Skin of body (tissue), 2 donors: ENCODE measurements around the gene PBX1. TPM values are rescaled to one million over a fixed set of nuclear protein-coding genes. Genes with fewer than 3 reads are reported as not detected.

ENCODE experiments used
- DNase-seq: peaks from one replicate; lab custom pipeline; 2025; lab: John Stamatoyannopoulos, UW
- total RNA-seq: library from RNA; depleted of rRNA; stranded (reverse); fragments of >200 nt; gene quantifications from one replicate; pipeline ENCODE4 v1.2.3, GENCODE V29; 2014

Gene PBX1
- total RNA-seq, 1 donor from 2014 or later, result 57.2 TPM

DNA sequence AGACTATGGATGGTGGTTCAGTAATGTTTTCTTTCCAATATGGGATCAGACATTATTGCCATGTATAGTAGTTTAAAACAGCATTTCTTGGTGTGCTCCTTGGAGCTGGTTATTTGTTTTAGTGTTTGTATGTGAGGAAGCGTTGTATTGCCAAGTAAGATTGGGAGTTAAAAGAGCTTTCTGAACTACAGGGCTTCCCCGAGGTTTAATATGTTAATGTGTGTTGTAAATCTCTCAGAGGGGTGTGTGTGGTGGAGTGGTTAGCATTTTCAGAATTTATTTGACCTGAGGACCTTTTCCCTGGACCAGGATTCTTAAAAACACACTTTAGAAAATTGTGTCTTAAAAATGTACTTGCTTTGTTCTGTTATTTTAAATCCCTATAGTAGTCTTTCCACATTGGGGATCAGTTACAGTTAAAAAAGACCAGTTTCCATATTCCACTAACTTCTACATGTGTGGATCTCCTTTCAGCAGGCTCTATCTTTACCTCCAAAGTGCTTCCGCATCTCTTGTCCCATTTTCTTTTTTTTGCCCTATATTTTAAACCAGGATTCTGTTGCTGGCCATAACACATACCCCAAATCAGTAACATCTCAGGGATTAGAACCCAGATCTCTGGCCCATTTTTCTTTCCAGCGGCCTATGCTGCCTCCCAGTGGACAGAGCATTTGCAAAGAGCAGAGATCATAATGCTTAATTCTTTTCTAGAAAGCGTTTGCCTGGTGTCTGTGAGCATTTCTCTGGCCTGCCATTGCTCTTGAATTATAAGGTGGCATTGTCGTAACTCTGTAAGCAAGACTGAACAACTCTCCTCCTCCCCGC is 58.6 kb downstream of the PBX1 start:
- no peak for DNase-seq

DNA sequence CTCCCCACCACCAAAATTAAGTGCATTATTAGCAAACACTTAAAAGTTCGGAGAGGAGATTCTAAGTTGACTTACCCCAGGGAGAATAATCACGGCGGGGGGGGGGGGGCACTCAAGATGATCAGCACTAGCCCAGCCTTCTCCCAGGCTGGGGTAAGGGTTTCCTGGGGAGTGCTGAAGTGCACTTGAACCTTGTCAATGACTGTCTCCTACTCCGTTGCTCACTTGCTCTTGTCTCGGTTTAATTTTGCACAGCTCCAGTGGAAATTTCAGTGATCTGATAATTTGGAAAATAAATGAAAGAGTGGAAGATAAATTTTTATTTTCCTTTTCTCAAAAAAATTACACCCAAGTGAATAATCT is 59.2 kb downstream of the PBX1 start:
- no peak for DNase-seq

DNA sequence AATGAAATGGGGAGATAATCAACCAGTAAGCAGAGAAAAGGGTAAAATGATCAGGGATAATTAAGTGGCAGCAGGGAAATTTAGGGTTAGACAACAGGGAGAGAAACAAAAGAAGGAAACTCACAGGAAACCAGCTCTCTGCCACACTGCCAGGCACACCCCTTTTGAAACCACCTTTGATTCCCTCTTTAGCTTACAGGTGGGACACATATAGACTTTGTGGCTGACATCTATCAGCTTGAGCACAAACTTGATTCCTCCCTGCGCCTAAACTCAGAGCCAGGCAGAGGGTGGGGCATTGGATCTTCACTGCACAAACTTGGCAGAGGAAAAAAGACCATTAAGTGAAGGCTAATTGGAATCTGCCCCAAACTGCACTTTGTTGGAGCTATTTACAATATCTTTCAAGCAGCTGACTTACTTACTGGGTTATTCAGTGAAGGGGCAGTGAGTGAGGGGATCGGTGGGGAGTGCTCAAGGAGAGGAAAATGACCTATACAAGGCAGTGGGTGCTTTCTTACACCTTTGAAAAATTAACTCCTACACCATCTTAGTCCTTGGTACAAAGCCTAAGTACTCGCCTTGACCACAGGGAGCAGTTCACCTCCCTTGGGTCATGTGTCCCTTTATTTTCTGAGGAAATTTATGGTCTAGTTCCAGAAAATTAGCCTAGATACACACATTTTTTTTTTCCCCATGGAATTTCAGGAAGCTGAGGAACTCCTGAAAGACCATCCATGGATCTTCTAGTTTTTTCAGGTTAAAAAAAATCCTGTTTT is 60.2 kb downstream of the PBX1 start:
- no peak for DNase-seq

DNA sequence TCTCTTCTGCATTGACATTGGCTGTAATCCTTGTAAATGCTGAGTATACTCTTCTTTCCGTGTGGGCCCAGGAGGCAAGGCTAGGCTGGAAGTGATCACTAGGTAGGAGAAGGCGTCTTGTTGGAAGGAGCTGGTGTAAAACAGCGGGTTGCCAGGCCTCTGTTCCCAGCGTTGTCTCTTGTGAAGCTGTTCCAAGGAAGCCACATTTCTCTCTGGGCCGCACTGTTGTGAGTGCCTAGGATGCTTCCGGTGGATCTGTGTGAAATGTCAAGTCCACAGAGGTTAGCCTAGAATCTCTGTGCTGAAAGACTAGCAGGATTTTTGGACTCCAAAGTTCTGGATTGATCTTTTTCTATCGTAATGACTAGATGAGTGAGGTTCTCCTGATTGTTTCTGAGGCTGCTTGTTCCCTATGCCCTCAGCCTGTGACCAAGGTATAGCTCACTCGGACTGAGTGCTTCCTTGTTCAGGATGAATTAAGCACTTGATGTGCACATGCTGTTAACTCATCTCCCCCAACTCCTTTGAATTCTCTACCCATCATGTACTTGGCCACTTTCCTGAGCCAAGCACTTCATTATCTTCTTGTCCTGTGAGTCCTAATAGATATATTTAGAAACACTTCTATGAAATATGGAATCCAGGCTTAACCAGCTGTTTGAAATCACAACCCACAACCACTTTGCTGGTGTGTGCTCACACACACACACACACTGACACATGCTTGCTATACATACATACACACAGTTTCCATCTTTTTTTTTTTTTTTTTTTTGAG is 63.3 kb downstream of the PBX1 start:
- DNase-seq, result peak; percentile 22

DNA sequence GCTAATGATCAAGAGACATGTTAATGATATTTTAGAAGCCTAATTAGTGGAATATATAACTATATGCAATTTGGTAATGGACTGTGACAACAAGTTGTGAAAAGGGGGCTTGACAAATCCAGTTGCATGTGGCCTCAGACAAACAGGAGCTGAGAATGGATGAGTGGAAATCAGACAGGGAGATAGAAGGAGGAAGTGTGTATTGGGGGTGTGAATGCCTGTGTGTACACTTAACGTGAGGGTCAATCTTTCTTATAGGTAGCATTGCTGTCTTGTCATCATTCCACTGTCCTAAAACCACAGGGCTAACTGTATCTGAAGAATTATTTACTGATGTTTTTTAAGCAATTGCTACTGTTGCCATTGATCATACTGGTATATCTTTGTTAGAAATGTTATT is 64.8 kb downstream of the PBX1 start:
- DNase-seq, result no peak

DNA sequence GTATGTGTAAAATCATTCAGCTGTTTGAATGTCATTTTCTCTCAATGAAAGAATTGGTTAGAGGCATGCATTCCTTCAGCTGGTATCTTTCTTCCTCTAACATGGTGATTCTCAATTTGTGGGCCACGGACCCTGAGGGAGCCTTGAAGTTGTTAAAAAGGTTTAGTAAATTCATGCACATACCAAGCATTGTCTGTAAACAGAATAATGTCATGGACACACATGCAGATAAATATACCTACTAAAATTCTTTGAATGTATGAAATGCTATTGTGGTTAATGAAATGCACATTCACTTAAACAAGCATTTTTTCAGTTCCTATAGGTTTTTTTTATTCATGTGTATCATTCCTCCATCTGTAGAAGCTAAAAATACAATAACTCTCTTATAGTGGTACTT is 65.4 kb downstream of the PBX1 start:
- DNase-seq, result no peak

DNA sequence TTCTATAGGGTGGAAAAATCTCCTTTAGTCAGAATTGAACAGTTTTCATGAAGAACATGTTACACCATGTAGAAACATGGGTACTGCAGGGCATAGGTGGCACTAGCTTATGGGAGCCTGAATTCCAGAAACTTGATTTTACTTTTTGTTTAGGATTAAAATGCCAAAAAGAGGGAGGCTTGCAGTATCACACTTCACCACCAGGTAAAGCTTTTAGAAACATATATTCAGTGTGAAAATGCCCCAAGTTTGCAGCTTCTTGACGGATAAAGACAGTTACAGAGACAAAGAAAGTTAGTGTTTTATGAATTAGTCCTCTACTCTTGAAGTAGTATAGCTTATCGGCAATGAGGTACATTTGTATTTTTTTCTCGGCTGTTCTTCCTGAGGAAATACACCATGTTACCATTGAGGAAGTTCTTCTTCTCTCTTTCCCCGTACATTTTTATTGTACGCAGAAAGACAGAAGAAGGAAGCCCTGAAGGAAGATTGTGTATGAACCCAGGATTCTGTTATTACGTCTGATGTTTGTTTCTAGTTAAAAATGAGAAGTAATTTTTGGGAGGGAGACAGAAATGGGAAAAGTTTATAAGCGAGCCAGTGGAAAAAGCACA is 66.1 kb downstream of the PBX1 start:
- no peak for DNase-seq

DNA sequence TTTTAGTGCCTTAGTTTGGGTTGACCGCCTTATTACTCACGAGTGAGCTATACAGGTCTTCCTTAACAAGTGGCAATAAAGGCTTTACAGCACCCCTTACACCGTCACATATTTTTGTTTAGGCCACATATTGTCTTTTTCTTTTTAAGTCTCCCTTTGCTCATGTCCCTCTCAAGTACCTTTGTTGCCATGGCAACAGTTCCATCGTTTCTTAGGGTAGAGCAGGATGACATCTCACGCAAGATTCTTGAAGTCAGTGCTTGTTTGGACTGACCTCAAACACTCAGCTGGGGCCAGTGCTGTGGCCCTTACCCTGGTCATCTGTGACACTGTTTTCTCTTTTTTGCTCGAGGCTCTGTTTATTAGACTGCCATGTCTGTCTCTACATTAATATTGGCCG is 69.8 kb downstream of the PBX1 start:
- no peak for DNase-seq

DNA sequence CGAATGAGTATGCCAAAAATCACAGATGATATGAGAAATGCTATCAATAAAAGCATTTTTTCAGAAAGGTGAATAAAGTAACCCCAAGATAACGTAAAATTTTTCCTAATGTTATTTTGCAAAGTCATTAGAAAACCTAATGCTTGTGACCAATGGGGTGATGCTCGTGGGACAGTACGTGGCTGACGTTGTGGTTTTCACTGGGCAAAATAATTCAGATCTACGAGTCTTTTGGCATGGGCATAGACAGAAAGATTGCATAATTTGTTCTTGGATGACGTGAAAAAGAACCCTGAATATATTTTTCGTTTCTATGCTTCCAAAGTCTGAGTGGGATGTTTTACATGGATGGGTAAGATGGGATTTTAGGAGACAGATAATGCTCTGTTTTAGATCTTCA is 71.0 kb downstream of the PBX1 start:
- DNase-seq, result no peak

DNA sequence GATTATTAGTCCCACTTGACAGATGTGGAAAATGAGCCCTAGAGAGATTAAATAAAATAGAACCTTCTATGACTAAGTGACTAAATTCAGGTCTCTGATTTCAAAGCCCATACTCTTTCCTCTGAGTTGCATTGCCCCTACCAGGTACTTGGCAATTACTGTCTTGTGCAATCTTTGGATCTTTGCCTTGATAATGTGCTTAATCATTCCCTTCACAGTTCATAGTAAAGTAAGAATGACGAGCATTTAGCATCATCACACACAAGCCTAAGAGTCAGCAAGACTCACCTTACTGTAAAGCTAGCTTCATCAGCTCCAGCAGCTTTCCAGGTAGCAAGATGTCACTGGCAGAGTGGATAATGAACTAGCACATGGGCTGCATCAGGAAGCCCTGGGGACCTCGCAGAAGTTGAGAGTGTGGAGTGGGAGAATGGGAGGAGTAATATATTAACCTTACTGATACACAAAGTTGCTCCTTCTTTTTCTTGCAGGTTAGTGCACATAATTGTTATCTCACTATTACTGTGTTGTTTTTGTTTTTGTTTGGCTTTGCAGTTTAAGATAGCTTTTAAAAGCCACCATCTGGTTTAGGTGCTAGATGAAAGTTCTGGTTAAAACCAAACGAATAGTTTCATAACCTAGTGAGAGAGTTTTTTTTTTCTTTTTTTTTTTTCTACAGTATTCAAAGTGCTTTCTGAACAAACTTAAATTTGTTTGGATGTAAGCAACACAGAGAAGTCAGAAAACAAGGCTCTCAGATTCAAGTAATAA is 71.8 kb downstream of the PBX1 start:
- no peak for DNase-seq

DNA sequence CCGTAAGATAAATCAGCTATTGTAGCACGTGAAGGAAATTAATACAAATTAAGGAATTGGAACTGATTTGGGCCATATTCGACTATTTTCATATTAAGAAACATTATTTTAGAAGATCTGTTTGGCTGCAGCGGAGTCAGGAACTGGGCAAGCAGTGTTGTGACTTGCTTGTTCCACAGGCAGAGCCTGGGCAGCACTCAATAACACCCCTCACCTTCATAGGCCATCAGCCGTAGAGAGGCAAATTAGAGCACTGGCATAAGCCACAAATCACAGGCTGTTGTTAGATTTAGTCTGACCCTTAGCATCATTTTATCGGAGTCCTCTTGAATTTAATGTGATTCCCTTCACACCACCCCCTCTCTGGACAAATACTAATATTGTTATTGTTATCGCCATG is 72.8 kb downstream of the PBX1 start:
- no peak for DNase-seq

DNA sequence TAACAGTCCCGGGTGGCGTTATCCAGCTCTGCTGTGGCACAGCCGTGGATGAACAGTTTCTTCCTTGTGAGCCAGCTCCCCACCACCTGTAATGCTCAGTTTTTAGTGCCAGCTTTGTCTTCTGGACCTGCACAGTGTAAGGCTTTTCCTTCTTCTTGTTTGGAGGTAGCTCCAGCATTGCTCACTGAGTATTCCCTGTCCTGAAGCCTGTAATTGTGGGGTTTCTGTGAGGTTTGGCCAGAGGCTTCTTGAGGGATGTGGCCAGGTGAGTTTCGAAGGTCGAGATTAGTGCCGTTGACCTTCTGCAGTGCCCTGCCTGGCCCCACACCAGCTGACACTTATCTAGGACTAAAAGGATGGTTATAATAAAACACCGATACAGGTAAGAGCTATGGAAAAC is 75.0 kb downstream of the PBX1 start:
- no peak for DNase-seq

DNA sequence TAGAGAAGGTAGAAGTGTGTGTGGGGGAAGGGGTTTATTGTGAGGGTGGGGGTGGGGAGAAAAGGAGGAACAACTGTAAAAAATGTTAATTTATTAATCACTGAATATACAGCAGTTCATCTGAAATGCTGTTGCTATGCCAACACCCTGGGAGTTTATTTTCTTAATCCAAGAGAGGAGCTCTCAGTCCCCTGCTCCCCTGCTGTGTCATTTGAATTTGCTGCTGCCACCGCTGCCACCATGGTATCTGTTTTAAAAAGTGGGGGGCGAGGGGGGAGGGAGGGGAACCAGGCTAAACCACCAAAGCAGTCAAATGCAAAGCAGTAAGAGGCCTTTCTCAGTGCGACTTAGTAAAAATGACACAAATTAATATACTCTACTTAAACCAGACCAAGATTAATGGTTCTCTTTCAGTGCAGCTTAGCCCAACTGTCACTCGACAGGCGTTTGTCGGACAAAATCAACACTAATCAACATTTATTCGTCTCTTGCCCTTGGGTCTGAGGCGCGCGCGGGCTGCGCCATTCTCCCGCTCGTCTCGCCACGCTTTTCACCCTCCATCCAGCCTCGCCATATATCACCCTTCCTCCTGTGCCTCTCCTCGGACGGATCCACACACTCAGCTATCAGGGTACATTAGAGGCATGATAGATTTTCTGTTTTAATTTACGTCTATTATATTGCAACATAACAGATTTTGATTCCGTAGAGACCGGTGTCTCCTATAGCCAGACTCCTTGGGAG is 76.2 kb downstream of the PBX1 start:
- DNase-seq, result no peak

DNA sequence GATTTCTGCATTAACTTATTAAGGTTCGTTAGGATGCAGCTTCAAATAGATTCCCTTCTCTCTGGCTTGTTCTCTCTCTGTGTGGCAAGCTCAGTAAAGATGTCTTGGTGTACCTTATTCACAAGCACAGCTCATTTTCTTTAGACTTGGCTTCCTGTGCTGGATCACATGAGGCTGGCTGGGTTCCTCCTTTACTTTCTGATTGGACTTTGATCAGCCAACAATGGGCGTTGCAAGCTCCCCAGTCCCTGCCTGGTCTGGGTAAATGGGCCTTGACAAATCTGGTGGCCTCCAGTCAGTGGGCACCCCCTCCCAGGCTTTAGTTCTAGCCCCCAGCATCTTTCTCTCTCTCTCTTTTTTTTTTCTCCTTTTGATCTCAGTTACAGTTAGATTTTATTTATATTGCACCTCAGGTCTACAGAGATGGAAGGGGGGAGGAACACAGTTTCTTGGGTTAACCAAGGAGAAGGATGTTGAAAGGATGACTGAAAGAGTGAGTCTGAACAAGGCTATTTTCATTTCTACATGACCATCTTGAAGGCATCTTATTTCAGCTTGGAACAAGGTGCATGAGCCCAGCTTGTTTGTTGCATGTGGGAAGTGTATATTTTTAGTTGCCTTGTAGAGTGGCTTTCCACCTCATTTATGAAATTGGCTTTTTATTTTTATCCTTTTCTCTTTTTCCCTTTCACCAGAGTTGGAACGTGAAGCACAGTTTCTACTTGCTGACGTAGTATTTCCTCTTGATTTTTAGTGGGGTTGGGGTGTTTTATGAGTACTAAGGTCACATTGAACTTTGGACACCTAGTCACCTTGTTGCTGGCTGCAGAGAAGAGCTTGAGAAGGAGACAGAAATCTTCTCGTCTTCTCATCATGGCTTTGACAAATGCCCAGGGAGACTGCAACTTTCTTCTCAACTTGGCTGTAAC is 77.1 kb downstream of the PBX1 start:
- no peak for DNase-seq

DNA sequence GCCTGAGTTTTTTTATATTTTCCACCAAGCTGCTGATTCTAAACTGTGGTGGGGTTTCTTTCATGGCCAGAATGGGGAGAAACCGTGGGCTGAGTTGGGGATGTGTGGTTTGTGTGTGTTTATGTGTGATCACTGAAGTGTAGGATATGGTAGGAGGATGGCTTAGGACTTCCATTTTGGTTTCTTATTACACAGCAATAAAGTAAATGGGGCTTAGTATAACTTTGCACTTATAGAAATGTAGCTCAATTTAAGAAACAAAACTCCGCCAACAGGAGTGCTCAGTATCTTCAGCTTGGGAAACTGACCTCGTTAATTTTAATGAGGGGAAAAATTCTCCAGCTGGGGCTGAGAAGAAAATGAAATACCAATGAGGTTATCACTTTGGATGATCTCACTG is 77.8 kb downstream of the PBX1 start:
- no peak for DNase-seq

DNA sequence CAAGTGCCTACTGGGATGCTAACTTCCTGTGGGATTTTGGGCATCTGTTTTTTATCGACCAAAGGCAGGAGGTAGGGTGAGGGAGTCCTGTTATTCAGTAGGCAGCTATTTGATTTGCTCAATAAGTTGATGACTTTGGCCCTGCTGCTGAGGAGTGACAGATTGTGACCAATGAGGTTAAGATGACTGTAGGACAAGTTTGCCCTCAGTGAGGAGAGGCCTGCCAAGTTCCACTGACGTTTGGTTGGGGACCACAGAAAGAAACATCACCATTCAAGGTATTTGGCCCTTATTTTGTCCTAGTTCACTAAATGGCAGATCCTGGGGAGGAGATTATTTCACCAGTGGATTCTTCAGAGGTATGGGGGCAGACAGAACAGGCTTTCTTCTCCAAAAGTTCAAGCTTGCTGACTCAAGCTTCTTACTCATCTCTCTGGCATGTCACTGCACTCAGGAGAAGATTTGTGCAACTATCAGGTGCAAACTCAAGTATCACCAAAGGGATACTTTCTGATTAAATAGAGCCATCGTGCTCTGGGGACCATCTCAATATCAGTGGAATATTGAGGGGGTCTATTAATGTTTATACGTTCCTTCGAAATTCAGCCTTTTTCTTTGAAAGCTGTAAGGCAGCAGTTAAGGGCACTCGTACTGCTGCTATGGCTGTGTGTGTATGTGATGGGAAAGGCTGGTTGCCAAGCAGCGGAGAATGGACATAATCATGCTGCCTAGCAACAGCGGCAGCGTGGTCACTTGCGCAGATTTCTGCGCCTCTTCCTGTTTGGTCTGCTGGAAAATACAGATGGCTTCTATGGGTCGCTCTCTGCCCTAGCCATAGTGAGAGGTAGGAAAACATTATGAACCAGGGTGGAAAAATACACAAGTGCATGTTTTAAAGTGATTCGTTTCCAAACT is 78.7 kb downstream of the PBX1 start:
- DNase-seq, result no peak

DNA sequence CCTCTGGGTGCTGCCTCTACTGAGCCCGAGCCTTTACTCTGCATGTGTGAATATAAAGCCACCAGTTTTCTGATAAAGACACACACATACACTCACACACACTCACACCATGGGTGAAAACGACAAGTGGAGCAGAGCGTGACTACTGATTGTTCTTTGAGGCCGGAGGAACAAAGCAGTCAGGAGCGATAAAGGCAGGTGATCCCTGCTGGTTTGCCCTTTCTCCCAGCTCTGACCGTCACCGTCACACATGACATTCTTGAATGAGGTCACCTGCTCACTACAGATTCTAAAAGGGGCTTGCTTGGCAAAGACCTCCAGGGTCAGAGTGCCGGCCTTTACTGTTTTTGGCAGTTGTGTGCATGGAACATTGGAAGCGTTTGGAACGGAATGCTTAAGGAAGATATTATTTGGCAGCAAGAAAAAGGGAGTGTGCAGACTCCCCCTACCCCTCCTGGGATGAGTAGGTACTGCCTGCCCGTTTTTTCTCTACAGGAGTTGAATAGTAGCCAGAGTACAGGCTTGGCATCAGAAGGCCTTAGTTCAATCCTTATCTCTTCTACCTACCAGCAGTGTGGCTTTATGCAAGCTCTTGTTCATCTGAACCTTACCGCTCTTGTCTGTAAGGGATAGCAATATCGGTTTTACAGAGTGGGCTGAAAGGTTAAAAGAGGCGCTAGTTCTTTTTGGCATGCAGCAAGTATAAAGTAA is 79.7 kb downstream of the PBX1 start:
- no peak for DNase-seq
